CD4-positive, alpha-beta T cell treated with Interleukin-15 for 4 hours (primary cell): Measurements from ENCODE around the gene PKD1.
A peak's percentile ranks its signal among the peaks of the same experiment; 100 is the strongest.

ENCODE experiments used
- DNase-seq: peaks from one replicate; pipeline ENCODE4 v3.0.0-alpha.2; 2020; ENCODE audit warnings: low spot score

Gene PKD1

GRCh38 chr16:2170080-2170479, 34.4 kb upstream of the PKD1 start:
- no peak for DNase-seq

GRCh38 chr16:2167068-2167638, 31.5 kb upstream of the PKD1 start:
- no peak for DNase-seq

GRCh38 chr16:2166263-2167067, 30.8 kb upstream of the PKD1 start:
- DNase-seq, result no peak

- DNase-seq, result no peak
These were observed 30.2 kb upstream of the PKD1 start for GRCh38 chr16:2165861-2166260.

GRCh38 chr16:2163211-2163881, 27.6 kb upstream of the PKD1 start:
- DNase-seq, result peak; percentile 36

- no peak for DNase-seq
These were observed 27.0 kb upstream of the PKD1 start for GRCh38 chr16:2162676-2163118.

GRCh38 chr16:2161911-2162310, 26.2 kb upstream of the PKD1 start:
- no peak for DNase-seq

GRCh38 chr16:2160915-2161551, 25.3 kb upstream of the PKD1 start:
- no peak for DNase-seq

GRCh38 chr16:2159175-2159838, 23.6 kb upstream of the PKD1 start:
- no peak for DNase-seq

- DNase-seq, result no peak
These were observed 22.6 kb upstream of the PKD1 start for GRCh38 chr16:2158262-2158638.

GRCh38 chr16:2157480-2158261, 22.0 kb upstream of the PKD1 start:
- DNase-seq, result no peak

GRCh38 chr16:2156849-2157224, 21.1 kb upstream of the PKD1 start:
- no peak for DNase-seq

- no peak for DNase-seq
These were observed 20.5 kb upstream of the PKD1 start for GRCh38 chr16:2155977-2156848.

GRCh38 chr16:2155091-2155950, 19.6 kb upstream of the PKD1 start, which contains the start of gene TRAF7:
Gene TRAF7, plus strand, starts transcription at chr16:2155782. Its CDS starts 8,139 bp downstream, at chr16:2163921.
- DNase-seq, result peak; percentile 100

GRCh38 chr16:2154533-2155090, 18.9 kb upstream of the PKD1 start:
- DNase-seq, result no peak

GRCh38 chr16:2152695-2153506, 17.2 kb upstream of the PKD1 start:
- no peak for DNase-seq

GRCh38 chr16:2151188-2152091, 15.7 kb upstream of the PKD1 start:
- no peak for DNase-seq
